Activated naive CD8-positive, alpha-beta T cell treated with anti-CD3 and anti-CD28 coated beads, Interleukin-2, amount 10 ng/mL, durations not matched to agents 7 days and 5 days (primary cell): ENCODE measurements around the gene IPO11. TPM values are rescaled to one million over a fixed set of nuclear protein-coding genes. Genes with fewer than 3 reads are reported as not detected.

Experiments
- ATAC-seq: fragments of 150-1000 bp; cut with Tn5 transposase; one replicate; pipeline ENCODE4 v1.10.0; 2021; ENCODE audit warnings: low read depth, moderate library complexity
- POLR2A ChIA-PET: fragments of 350-600 bp; sonication (Branson Sonifier 250); formaldehyde crosslinking; loops from one replicate; lab custom pipeline; 2021; ENCODE audit warnings: antibody characterized with exemption; lab: Charles Lee
- DNase-seq: peaks from one replicate; pipeline ENCODE4 v3.0.0; 2021
- H3K27ac Mint-ChIP-seq: one replicate; pipeline ENCODE4 v1.8.0; 2022; ENCODE audit warnings: mild to moderate bottlenecking, mixed read lengths
- H3K27me3 Mint-ChIP-seq: one replicate; pipeline ENCODE4 v1.8.0; 2022; ENCODE audit warnings: mild to moderate bottlenecking, moderate library complexity, mixed read lengths
- H3K36me3 Mint-ChIP-seq: one replicate; pipeline ENCODE4 v1.8.0; 2021; ENCODE audit warnings: mild to moderate bottlenecking, mixed read lengths
- H3K4me1 Mint-ChIP-seq: one replicate; pipeline ENCODE4 v1.8.0; 2021; ENCODE audit warnings: mixed read lengths
- H3K4me3 Mint-ChIP-seq: one replicate; pipeline ENCODE4 v1.8.0; 2022; ENCODE audit warnings: mild to moderate bottlenecking, moderate library complexity, mixed read lengths
- H3K9me3 Mint-ChIP-seq: one replicate; pipeline ENCODE4 v1.8.0; 2021; ENCODE audit warnings: mixed read lengths
- total RNA-seq, 2 experiments: library from RNA; stranded (reverse); gene quantifications; one replicate each; pipeline ENCODE4 v1.2.3, GENCODE V29; 2021

The IPO11 gene
- total RNA-seq, 2 experiments from 2014 or later = 26.5 to 26.6 TPM

DNA sequence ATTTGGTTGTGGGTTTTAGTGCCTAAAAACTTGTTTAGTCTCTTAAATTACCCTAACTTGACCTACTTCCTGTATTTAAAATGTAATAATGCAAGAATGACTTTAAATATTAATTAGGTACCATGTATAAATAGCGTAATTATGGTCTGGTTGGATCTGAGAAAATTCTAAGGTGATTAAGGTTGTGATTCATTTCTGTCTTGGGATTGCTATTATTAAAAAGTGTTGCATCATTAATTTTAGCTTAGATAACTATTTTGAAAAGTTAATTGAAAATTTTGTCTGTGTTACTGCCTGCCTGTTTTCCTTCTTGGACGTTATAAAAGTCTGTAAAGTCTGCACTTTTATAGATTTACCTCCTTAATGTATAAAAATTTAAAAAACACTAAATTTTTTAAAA, 177.8 kb downstream of the IPO11 start:
- peaks cover 26% of the 10 kb centered on the region for H3K36me3 Mint-ChIP-seq
- no peak for ATAC-seq
- no peak overlapping the region for H3K4me3 Mint-ChIP-seq
- no peak overlapping the region for H3K27ac Mint-ChIP-seq
- DNase-seq = no peak
- peaks cover 12% of the 10 kb centered on the region for H3K4me1 Mint-ChIP-seq
- POLR2A ChIA-PET = no interaction called here
- no peaks in the 10 kb centered on the region for H3K27me3 Mint-ChIP-seq
- no peaks in the 10 kb centered on the region for H3K9me3 Mint-ChIP-seq

DNA sequence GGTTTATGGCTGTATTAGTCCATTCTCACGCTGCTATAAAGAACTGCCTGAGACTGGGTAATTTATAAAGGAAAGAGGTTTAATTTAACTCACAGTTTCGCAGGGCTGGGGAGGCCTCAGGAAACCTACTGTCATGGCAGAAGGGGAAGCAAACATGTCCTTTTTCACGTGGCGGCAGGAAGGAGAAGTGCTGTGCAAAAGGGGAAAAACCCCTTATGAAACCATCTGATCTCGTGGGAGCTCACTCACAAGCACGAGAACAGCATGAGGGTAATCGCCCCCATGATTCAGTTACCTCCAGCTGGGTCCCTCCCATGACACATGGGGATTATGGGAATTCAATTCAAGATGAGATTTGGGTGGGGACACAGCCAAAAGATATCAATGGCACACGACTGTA, 180.0 kb downstream of the IPO11 start:
- Mint-ChIP-seq H3K4me3 (no peak overlapping the region), H3K27ac (no peak overlapping the region), H3K4me1 (peaks cover 2% of the 10 kb centered on the region), H3K27me3 (no peaks in the 10 kb centered on the region), H3K9me3 (peaks cover 2% of the 10 kb centered on the region), H3K36me3 (peaks cover 31% of the 10 kb centered on the region)
- DNase-seq (no peak), ATAC-seq (no peak)
- POLR2A ChIA-PET = no interaction called here

DNA sequence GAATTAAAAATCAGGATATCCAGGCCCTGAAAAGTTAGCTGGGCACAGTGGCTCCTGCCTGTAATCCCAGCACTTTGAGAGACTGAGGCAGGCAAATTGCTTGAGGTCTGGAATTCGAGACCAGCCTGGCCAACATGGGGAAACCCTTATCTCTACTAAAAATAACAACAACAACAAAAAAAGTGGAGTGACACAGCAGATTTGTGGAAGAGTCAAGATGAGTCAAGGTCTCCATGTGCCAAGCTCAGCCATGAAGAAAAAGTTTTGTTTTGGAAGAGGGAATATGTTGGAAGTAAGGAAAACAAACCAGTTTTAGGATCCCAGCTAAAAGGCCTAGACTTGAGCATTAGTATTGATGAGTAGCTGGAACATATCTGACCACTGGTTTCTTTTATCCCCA, 180.8 kb downstream of the IPO11 start:
- H3K4me3 Mint-ChIP-seq = no peak overlapping the region
- no peaks in the 10 kb centered on the region for H3K4me1 Mint-ChIP-seq
- H3K9me3 Mint-ChIP-seq = peaks cover 2% of the 10 kb centered on the region
- POLR2A ChIA-PET = no interaction called here
- no peaks in the 10 kb centered on the region for H3K27me3 Mint-ChIP-seq
- no peak overlapping the region for H3K27ac Mint-ChIP-seq
- H3K36me3 Mint-ChIP-seq = peaks cover 28% of the 10 kb centered on the region
- DNase-seq (no peak), ATAC-seq (no peak)

DNA sequence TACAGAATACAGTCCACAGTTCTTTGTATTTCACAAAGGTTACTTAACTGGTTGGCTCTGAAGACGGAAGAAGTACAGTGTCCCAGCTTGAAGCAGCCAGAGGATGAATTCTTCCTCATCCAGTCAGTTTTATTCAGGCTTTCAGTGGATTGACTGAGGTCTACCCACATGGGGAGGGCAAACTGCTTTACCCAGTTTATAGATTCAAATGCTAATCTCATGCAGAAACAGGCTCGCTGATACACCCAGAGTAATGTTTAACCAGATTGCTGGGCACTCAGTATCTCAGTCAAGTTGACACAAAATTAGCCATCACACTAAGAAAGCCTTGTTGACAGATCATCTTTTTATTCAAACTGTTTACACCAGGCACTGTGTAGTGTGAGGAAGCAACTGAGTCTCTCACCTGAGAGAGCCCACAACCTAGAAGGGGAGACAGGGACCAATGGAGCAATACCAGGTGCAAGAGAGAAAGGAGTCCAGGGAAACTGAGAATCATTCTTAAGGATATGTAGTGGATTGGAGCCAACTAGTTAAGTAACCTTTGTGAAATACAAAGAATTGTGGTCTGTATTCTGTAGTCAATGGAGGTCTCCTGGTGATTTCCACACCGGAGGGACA, 181.9 kb downstream of the IPO11 start:
- H3K36me3 Mint-ChIP-seq = peaks cover 22% of the 10 kb centered on the region
- POLR2A ChIA-PET = no interaction called here
- H3K27me3 Mint-ChIP-seq = no peaks in the 10 kb centered on the region
- no peak overlapping the region for H3K27ac Mint-ChIP-seq
- DNase-seq = no peak
- no peak for ATAC-seq
- H3K4me3 Mint-ChIP-seq = no peak overlapping the region
- H3K9me3 Mint-ChIP-seq = peaks cover 2% of the 10 kb centered on the region
- H3K4me1 Mint-ChIP-seq = no peaks in the 10 kb centered on the region

DNA sequence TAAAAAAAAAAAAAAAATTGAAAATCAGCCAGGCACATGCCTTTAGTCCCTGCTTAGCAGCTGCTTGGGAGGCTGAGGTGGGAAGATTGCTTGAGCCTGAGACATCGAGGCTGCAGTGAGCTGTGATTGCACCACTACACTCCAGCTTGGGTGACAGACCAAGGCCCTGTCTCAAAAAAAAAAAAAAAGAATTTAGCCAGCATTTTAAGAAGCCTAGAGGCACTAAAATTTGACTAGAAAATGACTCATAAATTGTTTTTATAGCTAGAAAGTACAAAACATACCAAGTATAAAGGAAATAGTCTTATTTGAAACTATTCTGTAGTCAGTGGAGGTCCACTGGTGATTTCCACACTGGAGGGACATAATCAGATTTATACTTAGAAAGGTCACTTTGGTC, 183.5 kb downstream of the IPO11 start:
- no peak for ATAC-seq

DNA sequence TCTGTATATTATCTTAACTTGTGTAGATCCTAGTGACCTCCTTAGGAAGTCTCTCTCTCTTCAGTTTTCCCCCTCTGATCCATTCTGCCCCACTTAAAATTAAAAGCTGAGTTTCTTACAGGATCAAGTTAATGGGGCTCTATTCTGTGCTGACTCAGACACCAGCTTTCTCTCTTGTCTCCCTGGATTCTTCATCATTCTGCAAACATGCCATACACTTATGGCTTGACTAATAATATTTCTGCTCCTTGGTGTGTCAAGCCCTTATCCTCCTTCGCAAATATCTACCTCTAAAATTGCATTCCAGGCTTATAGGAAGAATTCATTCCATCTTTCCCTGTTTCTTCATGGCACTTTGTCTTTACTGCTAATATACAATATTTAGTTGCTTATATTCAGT, 184.1 kb downstream of the IPO11 start:
- Mint-ChIP-seq H3K9me3 (peaks cover 2% of the 10 kb centered on the region), H3K4me3 (no peak overlapping the region), H3K27ac (no peak overlapping the region), H3K4me1 (no peaks in the 10 kb centered on the region), H3K27me3 (no peaks in the 10 kb centered on the region), H3K36me3 (peaks cover 17% of the 10 kb centered on the region)
- DNase-seq (no peak), ATAC-seq (no peak)
- POLR2A ChIA-PET = interaction anchor here (0.6 kb wide), 1 partner anchor 42 kb away, joined by 3 read pairs; no protein-coding TSS in a partner anchor

More for the DNA sequence above, 183.5 kb downstream of the IPO11 start:
- Mint-ChIP-seq H3K9me3 (peaks cover 2% of the 10 kb centered on the region), H3K27ac (no peak overlapping the region), H3K4me3 (no peak overlapping the region), H3K36me3 (peaks cover 20% of the 10 kb centered on the region), H3K27me3 (no peaks in the 10 kb centered on the region), H3K4me1 (no peaks in the 10 kb centered on the region)
- POLR2A ChIA-PET = interaction anchor here (0.6 kb wide), 1 partner anchor 41 kb away, joined by 3 read pairs; no protein-coding TSS in a partner anchor
- no peak for DNase-seq

- Mint-ChIP-seq H3K4me3 (no peak overlapping the region), H3K9me3 (peaks cover 2% of the 10 kb centered on the region), H3K27ac (no peak overlapping the region)
Observed at GRCh38 chr5:62597314-62597713, 184.8 kb downstream of the IPO11 start.

DNA sequence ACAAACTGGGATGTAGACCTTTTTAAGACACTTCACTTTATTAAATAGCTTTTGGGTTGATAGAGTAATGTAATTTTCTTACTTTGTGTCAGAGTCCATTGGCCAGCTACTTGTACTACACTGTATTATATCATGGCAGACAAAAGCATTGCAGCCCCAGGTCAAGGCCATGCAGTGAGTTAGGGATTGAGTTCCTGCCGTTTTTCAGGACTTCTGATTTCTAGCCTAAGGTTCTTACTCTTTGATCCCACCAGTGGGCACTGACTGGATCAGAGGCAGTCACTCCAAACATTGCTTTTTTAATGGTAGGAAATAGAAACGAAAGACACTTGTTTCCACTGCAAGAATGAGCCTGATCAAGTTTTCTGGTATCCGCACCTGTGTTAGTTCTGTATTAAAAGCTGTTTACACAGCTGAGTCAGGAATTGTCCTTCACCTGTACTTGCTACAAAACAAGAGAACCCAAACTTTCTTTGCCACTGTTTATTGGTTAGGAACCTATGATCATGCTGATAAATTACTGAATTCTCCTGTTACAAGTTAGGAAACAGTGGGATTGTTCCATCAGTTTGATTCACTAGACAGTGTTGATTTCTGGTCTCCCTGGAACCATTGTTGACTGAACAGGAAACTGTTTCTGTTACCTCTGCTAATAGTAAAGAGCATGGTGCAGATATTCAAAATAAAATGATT, 188.1 kb downstream of the IPO11 start:
- POLR2A ChIA-PET = no interaction called here
- H3K36me3 Mint-ChIP-seq = peaks cover 7% of the 10 kb centered on the region
- H3K27me3 Mint-ChIP-seq = no peaks in the 10 kb centered on the region
- no peak overlapping the region for H3K27ac Mint-ChIP-seq
- no peak overlapping the region for H3K4me3 Mint-ChIP-seq
- DNase-seq (no peak), ATAC-seq (no peak)
- peaks cover 1% of the 10 kb centered on the region for H3K4me1 Mint-ChIP-seq
- peaks cover 2% of the 10 kb centered on the region for H3K9me3 Mint-ChIP-seq

More at GRCh38 chr5:62597314-62597713, 184.8 kb downstream of the IPO11 start:
- H3K27me3 Mint-ChIP-seq = no peaks in the 10 kb centered on the region
- ATAC-seq (no peak), DNase-seq (no peak)
- peaks cover 14% of the 10 kb centered on the region for H3K36me3 Mint-ChIP-seq
- H3K4me1 Mint-ChIP-seq = no peaks in the 10 kb centered on the region
- POLR2A ChIA-PET = no interaction called here

GRCh38 chr5:62603934-62604333, 191.4 kb downstream of the IPO11 start:
- Mint-ChIP-seq H3K36me3 (peaks cover 17% of the 10 kb centered on the region), H3K27me3 (no peaks in the 10 kb centered on the region), H3K9me3 (peaks cover 2% of the 10 kb centered on the region), H3K4me1 (peaks cover 9% of the 10 kb centered on the region), H3K4me3 (no peak overlapping the region), H3K27ac (no peak overlapping the region)
- POLR2A ChIA-PET = no interaction called here
- no peak for DNase-seq
- no peak for ATAC-seq

DNA sequence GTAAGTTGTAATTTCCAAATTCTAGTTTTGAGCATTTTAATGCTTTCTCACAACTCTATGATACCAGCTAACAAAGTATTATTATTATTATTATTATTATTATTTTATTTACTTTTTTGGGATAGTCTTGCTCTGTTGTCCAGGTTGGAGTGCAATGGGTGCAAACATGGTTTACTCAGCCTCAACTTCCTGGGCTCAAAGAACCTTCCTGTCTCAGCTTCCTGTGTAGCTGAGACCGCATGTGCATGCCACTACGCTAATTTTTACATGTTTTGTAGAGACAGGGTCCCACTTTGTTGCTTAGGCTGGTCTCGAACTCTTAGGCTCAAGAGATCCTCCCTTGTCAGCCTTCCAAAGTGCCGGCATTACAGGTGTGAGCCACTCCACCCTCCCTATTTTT, 193.1 kb downstream of the IPO11 start:
- POLR2A ChIA-PET = no interaction called here
- ATAC-seq = no peak
- no peak for DNase-seq
- H3K27ac Mint-ChIP-seq = no peak overlapping the region
- peaks cover 9% of the 10 kb centered on the region for H3K4me1 Mint-ChIP-seq
- H3K4me3 Mint-ChIP-seq = no peak overlapping the region
- no peaks in the 10 kb centered on the region for H3K27me3 Mint-ChIP-seq
- peaks cover 26% of the 10 kb centered on the region for H3K36me3 Mint-ChIP-seq
- H3K9me3 Mint-ChIP-seq = peaks cover 5% of the 10 kb centered on the region

DNA sequence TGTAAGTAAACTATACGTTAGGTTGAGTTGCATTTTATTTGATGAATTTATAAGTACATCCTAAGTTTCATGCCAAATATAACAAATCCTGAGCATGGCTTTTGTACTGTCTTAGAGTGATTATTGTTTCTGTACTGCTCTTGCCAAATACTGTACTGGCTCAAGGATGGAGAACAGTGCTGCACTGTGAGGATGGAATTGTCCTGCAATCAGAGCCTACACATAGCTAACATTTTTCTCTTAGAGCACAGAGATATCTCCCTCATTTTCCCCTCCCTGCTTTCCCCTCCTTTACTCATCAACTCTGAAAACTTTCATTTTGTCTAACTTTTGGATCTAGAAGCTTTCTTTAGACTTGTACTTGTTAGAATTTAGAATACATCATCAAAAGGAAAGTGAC, 194.3 kb downstream of the IPO11 start:
- Mint-ChIP-seq H3K9me3 (peaks cover 5% of the 10 kb centered on the region), H3K27me3 (no peaks in the 10 kb centered on the region), H3K36me3 (peaks cover 26% of the 10 kb centered on the region), H3K27ac (no peak overlapping the region), H3K4me3 (no peak overlapping the region), H3K4me1 (peaks cover 9% of the 10 kb centered on the region)
- POLR2A ChIA-PET = no interaction called here
- no peak for DNase-seq
- ATAC-seq = no peak

DNA sequence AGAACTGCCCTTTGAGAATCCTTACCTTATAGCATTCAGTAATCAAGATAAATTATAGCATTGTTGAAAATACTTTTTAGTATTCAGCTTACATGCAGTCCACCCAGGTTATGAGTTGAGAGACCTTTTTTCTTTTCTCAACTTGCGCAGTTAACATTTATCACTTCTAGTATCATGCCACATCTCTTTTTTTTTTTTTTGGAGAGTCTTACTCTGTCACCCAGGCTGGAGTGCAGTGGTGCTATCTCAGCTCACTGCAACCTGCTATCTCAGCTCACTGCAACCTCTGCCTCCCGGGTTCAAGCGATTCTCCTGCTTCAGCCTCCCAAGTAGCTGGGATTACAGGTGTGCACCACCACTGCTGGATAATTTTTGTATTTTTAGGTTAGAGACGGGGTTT, 195.1 kb downstream of the IPO11 start:
- Mint-ChIP-seq H3K27me3 (no peaks in the 10 kb centered on the region), H3K27ac (peak overlapping the region; percentile 46)
- POLR2A ChIA-PET = no interaction called here

DNA sequence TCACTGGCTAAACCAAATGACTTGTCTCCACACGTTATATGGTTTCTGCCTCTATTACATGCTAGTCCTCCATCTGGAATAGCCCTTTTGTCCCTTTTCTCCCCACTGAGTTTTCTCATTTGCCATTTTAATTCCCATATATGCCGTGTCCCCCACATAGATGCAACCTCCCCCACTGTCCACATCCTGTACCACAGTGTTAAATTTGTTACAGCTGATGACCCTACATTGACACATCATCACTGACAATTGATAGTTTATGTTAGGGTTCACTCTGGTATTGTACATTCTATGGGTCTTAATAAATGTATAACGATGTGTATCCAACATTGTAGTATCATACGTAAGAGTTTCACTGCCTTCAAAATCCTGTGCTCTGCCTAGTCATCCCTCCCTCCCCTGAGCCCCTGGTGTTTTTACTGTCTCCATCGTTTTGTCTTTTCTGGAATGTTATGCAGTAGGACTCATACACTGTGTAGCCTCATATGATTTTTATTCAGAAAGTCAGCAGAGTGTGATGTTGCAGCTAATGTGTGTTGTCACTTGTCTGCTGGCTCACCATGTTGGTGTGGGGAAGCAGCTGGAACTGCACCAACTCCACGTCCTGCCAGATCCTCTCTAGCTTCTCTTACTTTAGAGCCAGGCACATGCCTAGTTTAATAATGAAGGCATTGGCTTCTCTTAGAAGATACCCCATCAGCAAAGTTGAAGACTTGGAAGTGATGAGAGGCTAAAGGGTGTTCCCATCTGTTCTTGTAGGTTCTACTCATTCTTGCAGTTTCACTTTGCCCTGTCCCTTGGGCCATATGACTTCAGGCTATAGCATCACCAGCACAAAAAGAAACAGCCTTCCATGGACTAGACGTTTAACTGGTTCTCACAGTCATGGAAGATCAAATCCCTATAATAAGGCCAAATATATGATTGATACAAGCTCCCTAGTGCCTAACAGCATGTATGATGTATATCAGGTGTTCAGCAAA, 196.3 kb downstream of the IPO11 start:
- Mint-ChIP-seq H3K4me3 (no peak overlapping the region), H3K4me1 (peaks cover 9% of the 10 kb centered on the region), H3K9me3 (peaks cover 5% of the 10 kb centered on the region), H3K27ac (no peak overlapping the region), H3K27me3 (no peaks in the 10 kb centered on the region), H3K36me3 (peaks cover 26% of the 10 kb centered on the region)
- POLR2A ChIA-PET = no interaction called here
- DNase-seq = no peak
- no peak for ATAC-seq

More for the DNA sequence above, 195.1 kb downstream of the IPO11 start:
- DNase-seq (no peak), ATAC-seq (no peak)
- Mint-ChIP-seq H3K9me3 (peaks cover 5% of the 10 kb centered on the region), H3K4me1 (peaks cover 9% of the 10 kb centered on the region), H3K4me3 (no peak overlapping the region), H3K36me3 (peaks cover 26% of the 10 kb centered on the region)
